Loucy (cell line): ENCODE results near the gene PEAK1.

Experiments used
- CTCF ChIP-seq: fragments of 200-600 bp; sonication (generic); conservative IDR thresholded peaks from 2 replicates; pipeline ENCODE4 v1.5.1; 2014; ENCODE audit warnings: mild to moderate bottlenecking, antibody characterized with exemption, low read length
- EZH2phosphoT487 ChIP-seq: fragments of 200-600 bp; IDR thresholded peaks from 2 replicates; pipeline ENCODE4 v1.6.1; 2018; ENCODE audit warnings: antibody characterized with exemption, mild to moderate bottlenecking, moderate library complexity, borderline replicate concordance

DNA sequence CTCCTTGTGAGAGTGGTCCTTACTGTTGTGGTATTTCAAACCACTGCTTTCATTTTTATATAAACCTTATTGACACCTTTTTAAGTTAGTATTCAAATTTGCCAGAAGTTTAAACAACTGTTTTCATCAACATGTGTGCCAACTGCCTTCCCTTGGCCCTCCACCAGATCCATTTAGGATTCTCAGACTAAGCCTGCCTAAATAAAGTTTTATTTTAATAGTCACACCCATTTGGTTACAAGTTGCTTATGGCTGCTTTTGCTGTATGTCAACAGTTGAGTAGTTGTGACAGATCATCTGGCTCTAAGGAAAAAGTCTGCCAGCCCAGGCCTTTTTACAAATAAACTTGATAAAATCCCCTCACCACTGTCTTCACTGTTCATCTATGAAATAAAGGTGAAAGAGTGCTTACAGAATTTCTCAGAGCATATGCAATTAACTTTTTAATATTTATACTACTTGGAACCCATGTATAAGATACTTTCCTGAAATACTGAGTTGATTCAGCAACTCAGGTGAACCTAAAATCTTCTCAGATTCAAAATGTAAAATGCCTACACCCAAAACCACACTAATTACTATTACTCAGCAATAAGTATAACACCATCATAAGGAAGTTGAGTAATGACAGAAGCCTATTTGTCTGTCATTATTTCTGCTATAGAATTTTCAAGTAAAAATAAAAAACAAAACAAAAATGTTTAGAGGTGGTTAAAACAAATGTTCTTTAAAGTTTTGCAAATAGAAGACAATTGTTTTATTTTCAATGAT lies 35.1 kb downstream of the PEAK1 start:
- TF ChIP-seq CTCF (no peak), EZH2phosphoT487 (no peak)
